Activated CD8-positive, alpha-beta T cell treated with anti-CD3 and anti-CD28 coated beads for 36 hours (primary cell): ENCODE results near the gene TNNT1. TPM values are rescaled to one million over a fixed set of nuclear protein-coding genes. Genes with fewer than 3 reads are reported as not detected.

Experiments
- ATAC-seq: fragments of 200-7000 bp; cut with Tn5 transposase; one replicate; pipeline ENCODE4 v1.10.0; 2021; ENCODE audit warnings: mild to moderate bottlenecking, moderate library complexity
- CTCF ChIA-PET: fragments of 350-600 bp; sonication (Branson Sonifier 250); formaldehyde crosslinking; loops from one replicate; lab custom pipeline; 2021; ENCODE audit warnings: antibody characterized with exemption; lab: Charles Lee
- POLR2A ChIA-PET: fragments of 350-600 bp; sonication (Branson Sonifier 250); formaldehyde crosslinking; loops from one replicate; lab custom pipeline; 2021; ENCODE audit warnings: antibody characterized with exemption; lab: Charles Lee
- DNase-seq: peaks from one replicate; pipeline ENCODE4 v3.0.0-alpha.2; 2020
- H3K27ac Mint-ChIP-seq: one replicate; pipeline ENCODE4 v1.8.0; 2021; ENCODE audit warnings: mild to moderate bottlenecking, mixed read lengths
- H3K27me3 Mint-ChIP-seq: one replicate; pipeline ENCODE4 v1.8.0; 2021; ENCODE audit warnings: mixed read lengths
- H3K36me3 Mint-ChIP-seq: one replicate; pipeline ENCODE4 v1.8.0; 2021; ENCODE audit warnings: low read depth, mixed read lengths
- H3K4me1 Mint-ChIP-seq: one replicate; pipeline ENCODE4 v1.8.0; 2021; ENCODE audit warnings: low read depth, mixed read lengths
- H3K4me3 Mint-ChIP-seq: one replicate; pipeline ENCODE4 v1.8.0; 2021; ENCODE audit warnings: mild to moderate bottlenecking, moderate library complexity, mixed read lengths
- H3K9me3 Mint-ChIP-seq: one replicate; pipeline ENCODE4 v1.8.0; 2021; ENCODE audit warnings: mixed read lengths
- intact Hi-C: fragments of 100-400 bp; cut with micrococcal nuclease; formaldehyde crosslinking; loops from one replicate; pipeline ENCODE4 v1.10.0; 2022
- total RNA-seq, 2 experiments: library from RNA; stranded (reverse); gene quantifications; one replicate each; pipeline ENCODE4 v1.2.3, GENCODE V29; 2021
- TF ChIP-seq, protein P1 (sequence below): fragments of 200-600 bp; IDR thresholded peaks from one replicate; pipeline ENCODE4 v1.8.0; 2022; ENCODE audit warnings: antibody characterized with exemption, mild to moderate bottlenecking

Gene TNNT1
- total RNA-seq, 2 experiments from 2014 or later, result not detected

DNA sequence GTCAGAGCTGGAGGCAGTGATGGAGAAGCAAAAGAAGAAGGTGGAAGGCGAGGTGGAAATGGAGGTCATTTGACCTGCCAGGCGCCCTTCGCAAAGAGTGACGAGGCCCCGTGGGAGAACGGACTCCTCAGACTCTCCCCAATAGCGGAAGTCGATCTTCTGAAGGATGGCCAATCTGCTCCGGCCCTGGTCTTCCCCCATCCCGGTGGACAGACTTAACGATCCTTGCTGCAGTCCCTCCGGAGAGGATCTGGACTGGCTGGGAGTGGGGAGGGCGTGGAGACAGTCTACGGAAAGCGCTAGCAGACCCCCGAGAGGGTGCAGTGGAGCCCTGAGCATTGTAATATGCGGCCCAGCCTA is 61.5 kb downstream of the TNNT1 start:
- Mint-ChIP-seq H3K27ac (no peak overlapping the region), H3K36me3 (peaks cover 18% of the 10 kb centered on the region), H3K9me3 (no peaks in the 10 kb centered on the region), H3K27me3 (peaks cover 46% of the 10 kb centered on the region), H3K4me1 (peaks cover 17% of the 10 kb centered on the region), H3K4me3 (peak overlapping the region; percentile 4)
- ChIA-PET POLR2A (interaction anchor here (1.4 kb wide), 1 partner anchor 29 kb away, joined by 4 read pairs; the partner anchor contains the start of gene PPP1R12C), CTCF (interaction anchor here (0.7 to 3.6 kb wide), 13 partner anchors 8 to 426 kb away, joined by 3 to 19 read pairs (median 3); partner anchors contain the start of gene RDH13)
- no peak for ATAC-seq
- intact Hi-C loops, result no loop called here
- DNase-seq, result no peak
- TF ChIP-seq, protein P1, sequence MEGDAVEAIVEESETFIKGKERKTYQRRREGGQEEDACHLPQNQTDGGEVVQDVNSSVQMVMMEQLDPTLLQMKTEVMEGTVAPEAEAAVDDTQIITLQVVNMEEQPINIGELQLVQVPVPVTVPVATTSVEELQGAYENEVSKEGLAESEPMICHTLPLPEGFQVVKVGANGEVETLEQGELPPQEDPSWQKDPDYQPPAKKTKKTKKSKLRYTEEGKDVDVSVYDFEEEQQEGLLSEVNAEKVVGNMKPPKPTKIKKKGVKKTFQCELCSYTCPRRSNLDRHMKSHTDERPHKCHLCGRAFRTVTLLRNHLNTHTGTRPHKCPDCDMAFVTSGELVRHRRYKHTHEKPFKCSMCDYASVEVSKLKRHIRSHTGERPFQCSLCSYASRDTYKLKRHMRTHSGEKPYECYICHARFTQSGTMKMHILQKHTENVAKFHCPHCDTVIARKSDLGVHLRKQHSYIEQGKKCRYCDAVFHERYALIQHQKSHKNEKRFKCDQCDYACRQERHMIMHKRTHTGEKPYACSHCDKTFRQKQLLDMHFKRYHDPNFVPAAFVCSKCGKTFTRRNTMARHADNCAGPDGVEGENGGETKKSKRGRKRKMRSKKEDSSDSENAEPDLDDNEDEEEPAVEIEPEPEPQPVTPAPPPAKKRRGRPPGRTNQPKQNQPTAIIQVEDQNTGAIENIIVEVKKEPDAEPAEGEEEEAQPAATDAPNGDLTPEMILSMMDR, result no peak

DNA sequence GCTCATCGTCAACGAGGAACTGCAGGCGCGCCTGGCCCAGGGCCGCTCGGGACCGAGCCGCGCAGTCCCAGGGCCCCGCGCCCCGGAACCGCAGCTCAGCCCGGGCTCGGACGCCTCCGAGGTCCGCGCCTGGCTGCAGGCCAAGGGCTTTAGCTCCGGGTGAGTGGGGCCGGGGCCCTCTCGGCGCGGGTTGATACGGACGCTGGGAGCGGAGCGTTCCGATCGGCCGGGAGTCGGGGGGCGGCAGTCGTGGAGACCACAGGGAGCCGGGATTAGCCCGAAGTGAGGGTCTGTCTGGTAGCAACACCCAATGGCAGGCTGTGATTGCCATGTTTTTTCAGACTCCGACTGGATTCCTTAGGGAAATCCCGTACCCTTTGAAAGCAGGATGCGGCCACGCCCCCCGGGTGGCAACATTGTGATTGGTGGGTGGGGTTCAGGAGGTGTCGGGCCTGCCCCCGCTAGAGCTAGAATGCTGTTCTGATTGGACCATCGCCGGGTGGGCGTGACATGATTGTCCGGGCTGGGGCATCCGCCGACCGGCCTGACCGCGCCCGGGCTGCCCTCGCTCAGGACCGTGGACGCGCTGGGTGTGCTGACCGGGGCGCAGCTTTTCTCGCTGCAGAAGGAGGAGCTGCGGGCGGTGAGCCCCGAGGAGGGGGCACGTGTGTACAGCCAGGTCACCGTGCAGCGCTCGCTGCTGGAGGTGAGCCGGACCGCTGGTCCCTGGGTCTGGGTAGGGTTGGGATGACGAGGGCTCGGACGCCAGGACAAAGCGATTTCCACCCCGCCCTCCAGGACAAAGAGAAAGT is 62.1 kb downstream of the TNNT1 start:
- peak; percentile 64 for ATAC-seq
- TF ChIP-seq, protein P1, result no peak
- H3K36me3 Mint-ChIP-seq, result peaks cover 18% of the 10 kb centered on the region
- peaks cover 52% of the 10 kb centered on the region for H3K27me3 Mint-ChIP-seq
- H3K9me3 Mint-ChIP-seq, result no peaks in the 10 kb centered on the region
- peak; percentile 75 for DNase-seq
- intact Hi-C loops, result no loop called here
- ChIA-PET POLR2A (interaction anchor here (1.4 kb wide), 1 partner anchor 30 kb away, joined by 4 read pairs; the partner anchor contains the start of gene PPP1R12C), CTCF (interaction anchor here (1.5 to 3.6 kb wide), 4 partner anchors 28 to 417 kb away, joined by 3 to 19 read pairs (median 10); no protein-coding TSS in a partner anchor)
- peak overlapping the region; percentile 4 for H3K4me3 Mint-ChIP-seq
- H3K4me1 Mint-ChIP-seq, result peaks cover 19% of the 10 kb centered on the region
- H3K27ac Mint-ChIP-seq, result no peak overlapping the region

DNA sequence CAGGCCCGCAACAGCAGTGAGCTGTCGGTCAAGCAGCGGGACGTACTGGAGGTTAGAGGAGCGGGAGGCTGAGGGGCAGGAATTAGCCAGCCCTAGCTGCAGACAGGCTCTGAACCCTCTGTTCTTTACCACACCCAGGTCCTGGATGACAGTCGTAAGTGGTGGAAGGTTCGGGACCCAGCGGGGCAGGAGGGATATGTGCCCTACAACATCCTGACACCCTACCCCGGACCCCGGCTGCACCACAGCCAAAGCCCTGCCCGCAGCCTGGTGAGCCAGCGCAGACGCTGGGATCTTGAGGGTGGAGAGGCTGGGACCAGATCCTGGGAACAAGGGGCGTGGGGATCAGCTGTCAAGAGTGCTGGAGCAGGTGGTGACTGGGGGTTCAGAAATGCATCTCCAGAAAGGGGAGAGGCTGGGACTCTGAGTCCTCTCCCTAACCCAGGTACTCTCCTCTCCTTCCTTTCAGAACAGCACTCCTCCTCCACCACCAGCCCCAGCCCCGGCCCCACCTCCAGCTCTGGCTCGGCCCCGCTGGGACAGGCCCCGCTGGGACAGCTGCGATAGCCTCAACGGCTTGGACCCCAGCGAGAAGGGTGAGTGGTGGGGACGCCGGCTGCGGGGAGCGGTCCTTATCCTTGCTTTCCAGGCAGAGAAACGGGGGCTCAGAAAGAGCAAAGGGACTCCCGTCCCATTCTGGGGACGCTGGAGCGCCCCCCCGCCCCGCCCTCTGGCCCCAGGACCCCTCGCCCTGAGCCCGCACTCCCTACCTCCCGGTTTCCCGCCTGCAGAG is 62.9 kb downstream of the TNNT1 start:
- intact Hi-C loops, result no loop called here
- no peak for ATAC-seq
- H3K27me3 Mint-ChIP-seq, result peaks cover 55% of the 10 kb centered on the region
- no peak overlapping the region for H3K27ac Mint-ChIP-seq
- ChIA-PET POLR2A (no interaction called here), CTCF (interaction anchor here (2.0 to 3.6 kb wide), 2 partner anchors 29 to 74 kb away, joined by 6 to 19 read pairs; no protein-coding TSS in a partner anchor)
- no peak for DNase-seq
- no peaks in the 10 kb centered on the region for H3K9me3 Mint-ChIP-seq
- TF ChIP-seq, protein P1, result no peak
- no peak overlapping the region for H3K4me3 Mint-ChIP-seq
- peaks cover 22% of the 10 kb centered on the region for H3K4me1 Mint-ChIP-seq
- H3K36me3 Mint-ChIP-seq, result peaks cover 18% of the 10 kb centered on the region

DNA sequence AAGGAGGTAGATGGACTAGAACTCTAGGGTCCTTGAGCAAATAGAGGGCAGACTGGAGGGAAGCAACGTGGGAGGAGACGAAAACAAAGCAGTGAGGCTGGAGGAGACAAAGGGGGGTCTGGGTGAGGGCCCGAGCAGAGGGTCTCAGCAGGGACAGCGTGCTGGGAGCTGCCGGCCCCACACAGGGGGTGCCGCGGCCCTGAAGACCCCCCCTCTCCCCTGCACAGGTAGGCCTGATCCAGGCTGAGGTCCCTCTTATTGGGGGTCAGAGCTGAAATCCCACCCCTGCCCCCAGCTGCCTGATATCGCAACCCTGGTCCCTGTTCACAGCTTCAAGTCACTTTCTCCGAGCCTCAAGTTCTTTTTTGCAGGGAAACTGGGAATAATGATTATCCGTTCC is 64.6 kb downstream of the TNNT1 start:
- peaks cover 68% of the 10 kb centered on the region for H3K27me3 Mint-ChIP-seq
- ChIA-PET POLR2A (interaction anchor here (1.0 to 1.2 kb wide), 3 partner anchors 32 to 175 kb away, joined by 3 to 4 read pairs (median 3); partner anchors contain the start of gene PPP6R1), CTCF (interaction anchor here (3.6 kb wide), 1 partner anchor 76 kb away, joined by 19 read pairs; no protein-coding TSS in a partner anchor)
- no peak overlapping the region for H3K27ac Mint-ChIP-seq
- ATAC-seq (no peak), DNase-seq (no peak)
- no peaks in the 10 kb centered on the region for H3K9me3 Mint-ChIP-seq
- intact Hi-C loops, result no loop called here
- H3K36me3 Mint-ChIP-seq, result peaks cover 7% of the 10 kb centered on the region
- no peak overlapping the region for H3K4me3 Mint-ChIP-seq
- H3K4me1 Mint-ChIP-seq, result peaks cover 33% of the 10 kb centered on the region
- TF ChIP-seq, protein P1, result no peak
